HepG2 (cell line): ENCODE measurements around the gene ID3. TPM values are rescaled to one million over a fixed set of nuclear protein-coding genes. Genes with fewer than 3 reads are reported as not detected.

ENCODE experiments used
- BRD4 ChIP-seq: sonication (generic); formaldehyde crosslinking; IDR thresholded peaks from 2 replicates; pipeline ENCODE4 v1.4.0; 2020; ENCODE audit warnings: missing genetic modification reagents
- CSRNP2 ChIP-seq: sonication (generic); formaldehyde crosslinking; conservative IDR thresholded peaks from 2 replicates; pipeline ENCODE4 v1.8.0; 2022; ENCODE audit warnings: low read depth, missing genetic modification reagents
- FOXC1 ChIP-seq: sonication (generic); formaldehyde crosslinking; IDR thresholded peaks from 2 replicates; pipeline ENCODE4 v1.8.0; 2022; ENCODE audit warnings: mild to moderate bottlenecking, missing genetic modification reagents, borderline replicate concordance
- HINFP ChIP-seq: sonication (generic); formaldehyde crosslinking; IDR thresholded peaks from 2 replicates; pipeline ENCODE4 v1.4.0; 2020; ENCODE audit warnings: low read depth, mild to moderate bottlenecking, missing genetic modification reagents
- HNF4G ChIP-seq, 2 experiments: sonication (generic) in 1 of 2; formaldehyde crosslinking in 1 of 2; IDR thresholded peaks; 2 replicates each; pipeline versions ENCODE4 v1.4.0 to v1.6.1; 2011 to 2020; ENCODE audit warnings: borderline replicate concordance in 2 of 2, low read depth in 2 of 2, mild to moderate bottlenecking in 2 of 2, low read length in 1 of 2, missing genetic modification reagents in 1 of 2, moderate library complexity in 1 of 2
- MTA3 ChIP-seq: sonication (generic); formaldehyde crosslinking; IDR thresholded peaks from 2 replicates; pipeline ENCODE4 v1.4.0; 2020; ENCODE audit warnings: missing genetic modification reagents
- NR2F1 ChIP-seq, 2 experiments: fragments of 450-650 bp in 1 of 2; formaldehyde crosslinking in 1 of 2; IDR thresholded peaks; 2 replicates each; pipeline versions ENCODE4 v1.5.0 to v1.6.1; 2016 to 2020; ENCODE audit warnings: mild to moderate bottlenecking in 1 of 2, missing compliant biosample characterization in 1 of 2, missing genetic modification reagents in 1 of 2, moderate library complexity in 1 of 2
- PLRG1 ChIP-seq: fragments of 450-650 bp; conservative IDR thresholded peaks from 2 replicates; pipeline ENCODE4 v1.6.1; 2016
- PRDM4 ChIP-seq: sonication (generic); formaldehyde crosslinking; IDR thresholded peaks from 2 replicates; pipeline ENCODE4 v1.9.0; 2021; ENCODE audit warnings: missing genetic modification reagents, borderline replicate concordance
- TBP ChIP-seq: sonication (generic); formaldehyde crosslinking; IDR thresholded peaks from 2 replicates; pipeline ENCODE4 v1.5.0; 2020; ENCODE audit warnings: missing genetic modification reagents
- ZC3H13 ChIP-seq: sonication (generic); formaldehyde crosslinking; IDR thresholded peaks from 2 replicates; pipeline ENCODE4 v1.8.1; 2023; ENCODE audit warnings: mild to moderate bottlenecking, missing genetic modification reagents, moderate library complexity
- ZKSCAN5 ChIP-seq: sonication (generic); formaldehyde crosslinking; IDR thresholded peaks from 2 replicates; pipeline ENCODE4 v1.5.1; 2020; ENCODE audit warnings: mild to moderate bottlenecking, missing genetic modification reagents
- ZNF18 ChIP-seq: sonication (generic); formaldehyde crosslinking; IDR thresholded peaks from 2 replicates; pipeline ENCODE4 v1.8.0; 2022; ENCODE audit warnings: mild to moderate bottlenecking, missing genetic modification reagents; ENCODE audit not compliant: insufficient replicate concordance
- ZNF251 ChIP-seq: sonication (generic); formaldehyde crosslinking; IDR thresholded peaks from 2 replicates; pipeline ENCODE4 v1.9.0; 2021; ENCODE audit warnings: mild to moderate bottlenecking, missing genetic modification reagents
- ZNF512B ChIP-seq: sonication (generic); formaldehyde crosslinking; IDR thresholded peaks from 2 replicates; pipeline ENCODE4 v1.5.1; 2020; ENCODE audit warnings: missing genetic modification reagents, mild to moderate bottlenecking, borderline replicate concordance
- ZNF614 ChIP-seq: IDR thresholded peaks from 2 replicates; pipeline ENCODE4 v1.6.1; 2018; ENCODE audit warnings: missing biosample characterization, missing genetic modification reagents, inconsistent platforms, borderline replicate concordance
- ZNF619 ChIP-seq: sonication (generic); formaldehyde crosslinking; IDR thresholded peaks from 2 replicates; pipeline ENCODE4 v1.4.0; 2020; ENCODE audit warnings: mild to moderate bottlenecking, missing genetic modification reagents
- ZNF777 ChIP-seq: sonication (generic); formaldehyde crosslinking; IDR thresholded peaks from 2 replicates; pipeline ENCODE4 v1.4.0; 2020; ENCODE audit warnings: missing genetic modification reagents
- ZNF780A ChIP-seq: sonication (generic); formaldehyde crosslinking; IDR thresholded peaks from 2 replicates; pipeline ENCODE4 v1.8.0; 2022; ENCODE audit warnings: mild to moderate bottlenecking, missing genetic modification reagents, moderate library complexity
- polyA plus RNA-seq, 8 experiments: library from polyadenylated mRNA; depleted of rRNA in 3 of 8; stranded (reverse) in 7 of 8; unstranded in 1 of 8; fragments of >200 nt; fragmentation: Illumina TruSeq in 4 of 8; extraction: Trizol in 4 of 8; gene quantifications; 2 replicates each; pipeline versions ENCODE4 v1.2.1 to v1.2.3, GENCODE V29; 2011 to 2016; ENCODE audit warnings: low read depth in 4 of 8, missing spikeins in 1 of 8, mixed read lengths in 1 of 8; ENCODE audit not compliant: insufficient read depth in 1 of 8
- total RNA-seq, 5 experiments: library from RNA; depleted of rRNA; stranded (reverse); fragments of >200 nt; fragmentation: Illumina TruSeq; extraction: Trizol; gene quantifications; 2 replicates each; pipeline ENCODE4 v1.2.3, GENCODE V29; 2016; ENCODE audit warnings: low read depth in 1 of 5

ID3 gene
- total and polyA plus RNA-seq, 2 of the 13 experiments (the other 11 are each of a cell fraction or from before 2014, with no cell fraction given), result 64.8 to 115 TPM

- TF ChIP-seq ZNF512B (CRISPR knock-in tag) (no peak; the same call in 1 of the 2 replicates), NR2F1 (CRISPR knock-in tag; IDR thresholded peaks at IDR 0.05) (no peak), ZNF614 (CRISPR knock-in tag) (peak; percentile 60; the same call in 1 of the 2 replicates), PRDM4 (CRISPR knock-in tag) (no peak), ZNF18 (CRISPR knock-in tag) (peak; percentile 25), ZNF777 (no peak), ZNF619 (0 out of 2 replicates have a peak, but pooled peaks have one; percentile 61), CSRNP2 (no peak), PLRG1 (no peak), ZNF251 (CRISPR knock-in tag) (no peak), BRD4 (CRISPR knock-in tag) (no peak), HINFP (CRISPR knock-in tag) (no peak), FOXC1 (peak; percentile 54; the same call in 1 of the 2 replicates), ZKSCAN5 (CRISPR knock-in tag) (no peak), ZNF780A (CRISPR knock-in tag) (no peak), HNF4G (IDR thresholded peaks at IDR 0.05; ENCODE audit: borderline replicate concordance, low read depth, low read length) (no peak), HNF4G (CRISPR knock-in tag; IDR thresholded peaks at IDR 0.05; ENCODE audit: borderline replicate concordance, low read depth) (peak; percentile 54; the same call in 1 of the 2 replicates), MTA3 (CRISPR knock-in tag) (no peak), TBP (CRISPR knock-in tag) (no peak), ZC3H13 (no peak)
These were observed 19.5 kb downstream of the ID3 start (continued) for GRCh38 chr1:23539698-23540266.
